AG04450 (cell line): ENCODE results near the gene TSFM. TPM values are rescaled to one million over a fixed set of nuclear protein-coding genes. Genes with fewer than 3 reads are reported as not detected.
"Not testable (repeated sequence)": the region's sequence is repeated elsewhere in the genome, so short reads cannot be mapped to it uniquely, and the experiment has no call there.

Experiments
- CTCF ChIA-PET: fragments of 300-600, 350-600 bp; formaldehyde crosslinking; extraction: SDS; loops from one replicate; lab custom pipeline; 2022; ENCODE audit warnings: antibody characterized with exemption, inconsistent platforms; lab: Charles Lee
- POLR2A ChIA-PET: fragments of 350-600 bp; formaldehyde crosslinking; extraction: SDS; loops from one replicate; lab custom pipeline; 2021; ENCODE audit warnings: antibody characterized with exemption, inconsistent platforms; lab: Yijun Ruan, JAX
- DNase-seq: peaks from one replicate; pipeline ENCODE4 v3.0.0-alpha.2; 2011; ENCODE audit warnings: low read depth, low spot score
- H3K27ac ChIP-seq: one replicate; pipeline ENCODE4 v1.5.1; 2012; ENCODE audit warnings: low read depth, low read length, control low read depth
- H3K27me3 ChIP-seq: one replicate; pipeline ENCODE4 v1.6.0; 2012; ENCODE audit warnings: low read length; ENCODE audit not compliant: control insufficient read depth, insufficient read depth
- H3K4me3 ChIP-seq: 2 replicates; pipeline ENCODE4 v1.5.1; 2011; ENCODE audit warnings: mild to moderate bottlenecking, low read depth, low read length, control low read depth
- H3K9me3 ChIP-seq: 2 replicates; pipeline ENCODE4 v1.5.1; 2012; ENCODE audit warnings: low read length; ENCODE audit not compliant: control insufficient read depth, insufficient read depth
- polyA plus RNA-seq: library from polyadenylated mRNA; depleted of rRNA; stranded (reverse); fragments of >200 nt; gene quantifications from 2 replicates; pipeline ENCODE4 v1.2.3, GENCODE V29; 2011
- TF ChIP-seq, protein P1 (sequence below): IDR thresholded peaks from 2 replicates; pipeline ENCODE4 v1.5.1; 2011; ENCODE audit warnings: low read depth, low read length, control low read depth, inconsistent platforms

TSFM gene
- polyA plus RNA-seq, 1 experiment = 22.3 TPM

DNA sequence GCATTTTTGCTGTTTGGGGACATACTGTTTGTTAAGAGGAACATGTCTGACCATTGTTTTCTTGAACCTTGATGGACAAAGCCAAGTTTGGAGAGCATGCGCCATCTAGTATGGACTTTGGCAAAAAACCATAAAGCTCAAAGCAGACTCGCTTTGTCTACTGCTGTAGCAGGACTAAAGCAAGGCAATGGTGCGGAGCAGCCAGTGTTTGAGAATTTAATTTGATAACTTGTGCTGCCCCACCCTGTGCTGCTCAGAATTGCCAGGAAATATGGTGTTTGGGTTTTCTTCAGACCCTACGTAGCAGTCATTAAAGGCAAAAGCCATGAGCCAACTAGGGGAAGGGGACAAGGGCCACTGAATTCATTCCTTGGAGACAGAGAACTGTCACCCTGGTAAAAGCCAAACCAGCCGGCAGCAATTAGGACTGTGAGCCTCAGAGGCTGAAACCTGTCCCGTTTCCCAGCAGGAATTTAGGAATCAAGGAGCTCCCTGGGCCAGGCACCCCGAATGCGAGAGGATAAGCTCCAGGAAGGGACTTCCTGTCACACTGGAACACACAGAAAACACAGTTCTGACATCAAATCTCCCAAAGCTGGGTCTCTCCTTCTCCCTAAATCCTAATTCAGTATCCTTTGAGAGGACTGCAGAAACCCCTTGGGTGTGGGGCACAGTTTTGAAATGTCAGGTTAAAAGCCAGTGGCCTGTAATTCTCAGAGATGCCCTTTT, 34.8 kb downstream of the TSFM start:
- H3K9me3 ChIP-seq = no peaks in the 10 kb centered on the region
- H3K4me3 ChIP-seq = no peak overlapping the region
- no peak for DNase-seq
- H3K27ac ChIP-seq = peak overlapping the region; percentile 21
- POLR2A ChIA-PET = interaction anchor here (1.2 kb wide), 1 partner anchor 8 kb away, joined by 3 read pairs; no protein-coding TSS in a partner anchor
- CTCF ChIA-PET = interaction anchor here (0.9 to 4.0 kb wide), 4 partner anchors 14 to 89 kb away, joined by 3 to 22 read pairs (median 7); no protein-coding TSS in a partner anchor
- no peaks in the 10 kb centered on the region for H3K27me3 ChIP-seq
- TF ChIP-seq, protein P1, sequence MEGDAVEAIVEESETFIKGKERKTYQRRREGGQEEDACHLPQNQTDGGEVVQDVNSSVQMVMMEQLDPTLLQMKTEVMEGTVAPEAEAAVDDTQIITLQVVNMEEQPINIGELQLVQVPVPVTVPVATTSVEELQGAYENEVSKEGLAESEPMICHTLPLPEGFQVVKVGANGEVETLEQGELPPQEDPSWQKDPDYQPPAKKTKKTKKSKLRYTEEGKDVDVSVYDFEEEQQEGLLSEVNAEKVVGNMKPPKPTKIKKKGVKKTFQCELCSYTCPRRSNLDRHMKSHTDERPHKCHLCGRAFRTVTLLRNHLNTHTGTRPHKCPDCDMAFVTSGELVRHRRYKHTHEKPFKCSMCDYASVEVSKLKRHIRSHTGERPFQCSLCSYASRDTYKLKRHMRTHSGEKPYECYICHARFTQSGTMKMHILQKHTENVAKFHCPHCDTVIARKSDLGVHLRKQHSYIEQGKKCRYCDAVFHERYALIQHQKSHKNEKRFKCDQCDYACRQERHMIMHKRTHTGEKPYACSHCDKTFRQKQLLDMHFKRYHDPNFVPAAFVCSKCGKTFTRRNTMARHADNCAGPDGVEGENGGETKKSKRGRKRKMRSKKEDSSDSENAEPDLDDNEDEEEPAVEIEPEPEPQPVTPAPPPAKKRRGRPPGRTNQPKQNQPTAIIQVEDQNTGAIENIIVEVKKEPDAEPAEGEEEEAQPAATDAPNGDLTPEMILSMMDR = no peak

DNA sequence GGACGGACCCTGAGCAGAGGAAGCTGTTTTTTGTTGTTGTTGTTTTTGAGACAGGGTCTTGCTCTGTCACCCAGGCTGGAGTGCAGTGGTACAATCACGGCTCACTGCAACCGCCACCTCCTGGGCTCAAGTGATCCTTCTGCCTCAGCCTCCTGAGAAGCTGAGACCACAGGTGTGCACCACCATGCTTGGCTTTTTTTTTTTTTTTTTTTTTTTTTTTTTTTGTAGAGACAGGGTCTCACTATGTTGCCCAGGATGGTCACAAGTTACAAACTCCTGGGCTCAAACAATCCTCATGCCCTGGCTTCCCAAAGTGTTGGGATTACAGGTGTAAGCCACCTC, 35.4 kb downstream of the TSFM start:
- not testable (repeated sequence) for H3K4me3 ChIP-seq, H3K9me3 ChIP-seq, H3K27me3 ChIP-seq, H3K27ac ChIP-seq, DNase-seq
- POLR2A ChIA-PET = interaction anchor here (1.3 kb wide), 1 partner anchor 29 kb away, joined by 4 read pairs; the partner anchor contains the start of gene CTDSP2
- CTCF ChIA-PET = interaction anchor here (0.8 to 4.0 kb wide), 5 partner anchors 15 to 88 kb away, joined by 3 to 22 read pairs (median 4); no protein-coding TSS in a partner anchor

DNA sequence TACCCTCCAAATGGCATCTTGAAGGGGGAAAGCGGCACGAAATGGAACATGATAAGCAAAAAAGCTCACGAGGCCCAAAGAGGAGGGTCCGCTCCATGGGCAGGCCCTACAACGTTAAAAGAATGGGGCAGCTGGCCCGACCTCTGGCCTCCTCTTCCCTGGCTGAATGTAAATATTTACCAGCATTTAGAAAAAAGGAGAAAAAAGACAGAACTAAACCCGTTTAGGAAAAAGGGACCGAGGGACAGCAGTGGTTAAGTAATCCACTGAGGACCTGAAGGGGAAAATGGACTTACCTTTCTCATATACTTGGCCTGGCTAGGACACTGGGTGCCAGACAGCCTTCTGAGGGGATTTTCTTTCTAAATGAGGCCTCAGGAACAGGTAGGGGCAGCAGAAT, 37.5 kb downstream of the TSFM start:
- POLR2A ChIA-PET = interaction anchor here (0.7 kb wide), 1 partner anchor 57 kb away, joined by 7 read pairs; no protein-coding TSS in a partner anchor
- CTCF ChIA-PET = not testable (repeated sequence)

DNA sequence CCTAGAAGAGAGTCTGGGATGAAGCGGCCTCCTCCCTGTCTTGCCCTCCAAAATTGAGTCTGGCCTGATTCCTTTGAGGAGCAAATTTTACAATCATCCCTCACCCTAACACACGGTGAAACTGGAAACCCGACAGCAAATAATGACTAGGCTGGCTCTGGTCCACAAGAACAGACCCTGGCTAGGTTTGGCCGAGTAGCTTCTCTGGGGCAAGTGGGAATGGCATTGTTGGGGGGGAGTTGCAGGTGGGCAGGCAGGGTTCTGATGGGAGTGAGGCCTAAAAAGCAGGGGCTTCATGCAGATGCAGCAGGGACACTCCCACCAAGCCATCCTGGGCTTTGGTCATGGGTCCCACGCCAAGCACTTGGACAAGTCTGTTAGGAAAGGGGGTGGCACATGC, 38.4 kb downstream of the TSFM start:
- H3K27ac ChIP-seq, H3K27me3 ChIP-seq, H3K9me3 ChIP-seq, CTCF ChIA-PET, H3K4me3 ChIP-seq, DNase-seq, POLR2A ChIA-PET: not testable (repeated sequence)

More for the DNA sequence above, 37.5 kb downstream of the TSFM start:
- not testable (repeated sequence) for H3K4me3 ChIP-seq, DNase-seq, H3K27me3 ChIP-seq, H3K27ac ChIP-seq, H3K9me3 ChIP-seq

DNA sequence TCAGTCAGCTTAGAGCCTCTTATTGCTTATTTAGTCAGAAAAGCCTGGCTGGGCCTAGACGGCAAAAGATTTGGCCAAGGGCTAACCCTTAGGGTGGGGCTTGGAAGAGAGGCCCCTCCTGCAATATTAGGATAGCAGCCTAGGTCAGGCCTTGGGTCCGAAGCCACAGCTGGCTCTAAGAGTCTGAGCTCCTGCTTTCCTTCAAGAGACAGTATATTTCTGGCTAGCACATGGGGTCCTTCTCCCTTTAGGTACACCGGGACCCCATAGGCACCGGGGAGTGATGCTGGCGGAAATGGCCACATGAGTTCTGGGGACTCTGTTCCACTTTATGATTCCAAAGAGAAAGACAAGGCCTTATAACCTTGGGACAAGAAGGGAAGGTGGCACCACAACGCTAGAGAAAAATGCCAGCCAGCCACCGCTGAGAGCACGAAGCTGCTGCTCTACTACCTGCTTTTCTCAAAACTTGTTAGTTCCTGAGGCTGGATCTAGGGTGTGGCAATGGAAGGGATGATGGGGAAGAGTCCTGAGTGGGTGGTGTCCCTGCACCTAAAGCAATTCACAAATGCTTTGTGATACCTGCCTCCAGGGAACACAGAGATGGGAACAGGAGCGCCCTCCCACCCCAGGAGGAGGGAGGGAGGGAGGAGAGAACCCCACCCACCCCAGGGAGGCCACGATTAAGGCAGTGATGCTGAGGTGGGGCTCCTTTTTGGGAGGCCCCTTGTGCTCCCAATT, 39.1 kb downstream of the TSFM start:
- Histone ChIP-seq H3K9me3 (no peaks in the 10 kb centered on the region), H3K4me3 (no peak overlapping the region), H3K27me3 (no peaks in the 10 kb centered on the region), H3K27ac (no peak overlapping the region)
- ChIA-PET CTCF (interaction anchor here (1.3 kb wide), 1 partner anchor 84 kb away, joined by 4 read pairs; no protein-coding TSS in a partner anchor), POLR2A (no interaction called here)
- TF ChIP-seq, protein P1 = no peak
- DNase-seq = no peak

DNA sequence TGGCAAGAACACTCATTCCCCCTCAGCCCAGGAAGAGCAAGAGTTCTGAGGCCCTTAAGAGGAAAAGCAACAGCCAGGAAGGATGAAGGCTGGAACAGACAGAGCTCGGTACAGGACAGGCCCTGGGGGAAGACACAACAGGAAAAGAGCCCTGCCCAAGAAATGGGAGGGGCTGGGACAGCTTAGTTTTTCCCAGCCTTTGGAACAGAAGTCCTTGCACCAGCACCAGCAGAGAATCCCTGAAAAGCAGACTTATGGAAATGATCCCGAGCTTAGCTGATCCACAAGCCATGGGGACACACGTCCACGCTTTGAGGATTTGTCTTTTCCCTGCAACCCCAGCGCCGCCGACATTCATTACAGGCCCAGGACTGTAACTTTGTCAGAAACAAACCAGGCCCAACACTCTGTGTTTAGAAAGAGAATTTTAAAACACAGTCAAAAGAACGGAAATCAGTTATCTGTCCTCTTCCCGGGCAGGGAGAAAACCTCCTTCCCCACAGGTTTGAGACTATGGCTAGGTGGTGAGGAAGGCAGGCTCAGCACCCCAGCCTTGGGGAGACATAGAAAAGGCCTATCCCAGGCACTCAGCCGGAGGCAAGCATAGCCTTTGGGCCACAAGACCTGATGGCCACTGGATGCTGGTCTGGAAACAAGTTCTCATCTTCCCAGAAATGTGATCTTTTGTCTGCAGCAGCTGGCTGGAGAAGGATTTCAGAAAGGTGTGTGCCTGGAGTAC, 40.0 kb downstream of the TSFM start:
- CTCF ChIA-PET = interaction anchor here (1.3 kb wide), 1 partner anchor 83 kb away, joined by 4 read pairs; no protein-coding TSS in a partner anchor
- Histone ChIP-seq H3K27ac (peak overlapping the region; percentile 11), H3K9me3 (no peaks in the 10 kb centered on the region), H3K27me3 (no peaks in the 10 kb centered on the region), H3K4me3 (no peak overlapping the region)
- no peak for DNase-seq
- TF ChIP-seq, protein P1 = no peak
- POLR2A ChIA-PET = no interaction called here
